ENCODE results near the gene FOXO3. TPM values are rescaled to one million over a fixed set of nuclear protein-coding genes. Genes with fewer than 3 reads are reported as not detected.
"Not testable (repeated sequence)": the region's sequence is repeated elsewhere in the genome, so short reads cannot be mapped to it uniquely, and the experiment has no call there.

The FOXO3 gene
- total RNA-seq, 4 donors from 2014 or later, result 111 to 293 (median 183) TPM

DNA sequence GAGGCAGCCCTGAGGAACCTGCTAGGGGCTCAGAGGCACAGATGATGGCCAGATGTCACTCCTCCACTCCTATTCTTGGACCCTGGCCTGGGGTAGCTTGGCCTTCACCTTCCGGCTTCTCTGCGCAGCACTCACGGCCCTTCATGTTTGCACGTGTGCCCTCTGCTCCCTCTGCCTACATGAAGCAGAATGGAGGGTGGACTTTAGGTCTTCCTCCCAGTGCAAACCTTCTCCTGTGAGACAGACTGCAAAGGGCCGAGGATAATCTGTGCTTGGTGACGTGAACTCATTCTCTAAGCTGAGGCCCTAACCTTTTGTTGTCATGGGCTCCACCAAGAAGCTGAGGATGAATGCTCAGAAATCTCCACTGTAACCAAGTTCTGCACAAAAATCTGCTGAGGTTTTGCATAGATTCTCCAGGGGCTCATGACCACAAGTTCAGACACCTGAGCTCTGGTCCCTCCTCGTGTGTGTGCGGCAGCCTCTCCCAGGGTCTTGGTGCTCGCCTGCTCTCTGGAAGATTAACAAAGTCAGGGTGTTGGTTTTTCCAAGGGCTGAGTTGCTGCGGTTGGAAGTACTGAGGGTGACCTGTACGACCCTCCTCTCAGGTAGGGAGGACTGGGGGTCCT, 25.5 kb upstream of the FOXO3 start:
- in situ Hi-C loops (cut with MboI; ENCODE audit: low sequenced_read_pairs in 4 of 4) (loop anchor here in 1 of 4 donors (10.0 kb wide), 1 partner anchor 350 kb away; no protein-coding TSS in a partner anchor), intact Hi-C loops (cut with DNase I; ENCODE audit: low total_unique reads) (no loop called here)
- Histone ChIP-seq H3K4me1 (no peaks in the 10 kb centered on the region), H3K4me3 (no peak overlapping the region), H3K9me3 (no peaks in the 10 kb centered on the region), H3K27me3 (no peaks in the 10 kb centered on the region), H3K36me3 (no peaks in the 10 kb centered on the region), H3K27ac (no peak overlapping the region)
- no peak for DNase-seq
- TF ChIP-seq CTCF (IDR thresholded peaks at IDR 0.05 in 4 of 5, conservative IDR thresholded peaks at IDR 0.05 in 1 of 5) (no peak), POLR2A (IDR thresholded peaks at IDR 0.05) (no peak)
- ATAC-seq, result no peak

- H3K4me1 ChIP-seq; ATAC-seq; H3K9me3 ChIP-seq; H3K4me3 ChIP-seq; H3K27me3 ChIP-seq; intact Hi-C loops (cut with DNase I; ENCODE audit: low total_unique reads); DNase-seq; H3K36me3 ChIP-seq; H3K27ac ChIP-seq: not testable (repeated sequence)
- in situ Hi-C loops (cut with MboI; ENCODE audit: low sequenced_read_pairs in 4 of 4), result loop anchor here in 1 of 4 donors (10.0 kb wide), 1 partner anchor 349 kb away; no protein-coding TSS in a partner anchor
These were observed 24.7 kb upstream of the FOXO3 start for GRCh38 chr6:108535920-108536535.

GRCh38 chr6:108541843-108542759, 18.6 kb upstream of the FOXO3 start:
- Histone ChIP-seq H3K27ac (peak overlapping the region; percentile 54 to 86 (median 75)), H3K4me3 (no peak overlapping the region), H3K4me1 (peaks cover 26 to 29% of the 10 kb centered on the region in 2 donors), H3K27me3 (no peaks in the 10 kb centered on the region), H3K36me3 (no peaks in the 10 kb centered on the region), H3K9me3 (no peaks in the 10 kb centered on the region)
- TF ChIP-seq POLR2A (IDR thresholded peaks at IDR 0.05) (no peak), CTCF (IDR thresholded peaks at IDR 0.05 in 4 of 5, conservative IDR thresholded peaks at IDR 0.05 in 1 of 5) (peak; percentile 80 to 95 (median 89))
- peak; percentile 76 to 86 for DNase-seq
- in situ Hi-C loops (cut with MboI; ENCODE audit: low sequenced_read_pairs in 4 of 4), result loop anchor here (5.0 to 10.0 kb wide), 9 partner anchors 235 to 533 kb away; no protein-coding TSS in a partner anchor
- intact Hi-C loops (cut with DNase I; ENCODE audit: low total_unique reads), result loop anchor here (1.0 to 5.0 kb wide), 5 partner anchors 240 to 530 kb away; no protein-coding TSS in a partner anchor
- peak; percentile 90 to 94 for ATAC-seq

DNA sequence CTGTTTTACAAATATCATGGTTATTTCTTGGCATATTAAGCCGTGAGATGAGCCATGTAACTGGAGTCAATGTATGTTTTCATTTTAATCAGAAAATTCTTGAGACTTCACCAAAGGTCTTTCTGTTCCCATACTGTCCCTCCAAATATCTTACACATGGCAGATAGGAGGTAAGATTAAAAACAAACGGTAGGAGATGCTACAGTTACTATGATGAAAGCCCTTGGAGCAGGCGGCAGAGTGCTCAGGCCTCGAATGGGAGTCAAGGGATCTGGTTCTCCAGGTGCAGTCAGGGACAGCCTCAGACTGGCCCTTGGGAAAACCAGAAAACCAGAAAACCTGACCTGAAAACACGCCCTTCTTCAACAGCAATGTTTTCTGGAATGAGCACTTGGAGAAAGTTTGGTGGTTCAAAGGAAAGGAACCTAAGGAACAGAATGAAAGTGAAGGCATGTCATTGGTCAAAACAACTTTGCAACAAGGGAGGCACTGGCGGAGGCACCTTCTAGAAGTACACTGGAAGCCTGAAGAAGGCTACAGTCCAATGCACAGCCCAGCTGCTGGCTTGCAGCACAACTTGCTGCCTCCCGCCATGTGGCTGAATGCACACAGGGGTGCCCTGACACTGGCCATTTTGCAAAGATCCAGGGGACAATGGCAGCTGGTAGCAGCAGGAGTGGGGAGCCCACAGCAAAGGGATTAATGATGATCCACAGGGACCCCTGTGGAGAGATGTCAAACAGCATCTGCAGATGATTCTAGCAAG, 17.4 kb upstream of the FOXO3 start:
- TF ChIP-seq CTCF (IDR thresholded peaks at IDR 0.05 in 4 of 5, conservative IDR thresholded peaks at IDR 0.05 in 1 of 5) (no peak), POLR2A (IDR thresholded peaks at IDR 0.05) (no peak)
- Histone ChIP-seq H3K4me1 (peaks cover 26 to 29% of the 10 kb centered on the region in 2 donors), H3K27ac (peak overlapping the region in 3 of 4 donors; percentile 72 to 86 (median 78)), H3K36me3 (no peaks in the 10 kb centered on the region), H3K9me3 (no peaks in the 10 kb centered on the region), H3K4me3 (no peak overlapping the region), H3K27me3 (no peaks in the 10 kb centered on the region)
- DNase-seq, result no peak
- in situ Hi-C loops (cut with MboI; ENCODE audit: low sequenced_read_pairs in 4 of 4), result loop anchor here (5.0 to 10.0 kb wide), 9 partner anchors 234 to 531 kb away; no protein-coding TSS in a partner anchor
- ATAC-seq, result no peak
- intact Hi-C loops (cut with DNase I; ENCODE audit: low total_unique reads), result loop anchor here (5.0 kb wide), 2 partner anchors 464 to 529 kb away; no protein-coding TSS in a partner anchor

Data from gastrocnemius medialis (tissue), 4 donors.